Rectal smooth muscle tissue (tissue), 1 donor: ENCODE measurements around the gene VMAC.

Experiments used
- H3K27ac ChIP-seq: one replicate; pipeline ENCODE4 v1.7.0; 2013; ENCODE audit warnings: low read depth, low read length, inconsistent platforms
- H3K27me3 ChIP-seq: one replicate; pipeline ENCODE4 v1.7.0; 2013; ENCODE audit warnings: low read length; ENCODE audit not compliant: control insufficient read depth, insufficient read depth
- H3K36me3 ChIP-seq: one replicate; pipeline ENCODE4 v1.7.0; 2013; ENCODE audit warnings: low read length; ENCODE audit not compliant: control insufficient read depth, insufficient read depth
- H3K4me1 ChIP-seq: one replicate; pipeline ENCODE4 v1.7.0; 2013; ENCODE audit warnings: low read length; ENCODE audit not compliant: control insufficient read depth, insufficient read depth
- H3K4me3 ChIP-seq: one replicate; pipeline ENCODE4 v1.7.0; 2013; ENCODE audit warnings: low read length
- H3K9ac ChIP-seq: one replicate; pipeline ENCODE4 v1.7.0; 2013; ENCODE audit warnings: low read length

The VMAC gene

GRCh38 chr19:5931251-5931650 lies 26.6 kb downstream of the VMAC start:
- Histone ChIP-seq H3K9ac (no peak overlapping the region), H3K27me3 (no peaks in the 10 kb centered on the region), H3K4me1 (peaks cover 40% of the 10 kb centered on the region), H3K4me3 (no peak overlapping the region), H3K27ac (peak overlapping the region; percentile 8), H3K36me3 (peaks cover 23% of the 10 kb centered on the region)

- peaks cover 31% of the 10 kb centered on the region for H3K4me1 ChIP-seq
- H3K36me3 ChIP-seq, result peaks cover 24% of the 10 kb centered on the region
- peak overlapping the region; percentile 59 for H3K27ac ChIP-seq
Measured at GRCh38 chr19:5932146-5932545, 27.5 kb downstream of the VMAC start.

GRCh38 chr19:5932609-5933262 lies 28.1 kb downstream of the VMAC start:
- Histone ChIP-seq H3K9ac (no peak overlapping the region), H3K27ac (peak overlapping the region; percentile 59), H3K36me3 (peaks cover 22% of the 10 kb centered on the region), H3K27me3 (no peaks in the 10 kb centered on the region), H3K4me3 (no peak overlapping the region), H3K4me1 (peaks cover 26% of the 10 kb centered on the region)

More at GRCh38 chr19:5932146-5932545, 27.5 kb downstream of the VMAC start:
- Histone ChIP-seq H3K4me3 (no peak overlapping the region), H3K9ac (no peak overlapping the region), H3K27me3 (no peaks in the 10 kb centered on the region)

- peaks cover 23% of the 10 kb centered on the region for H3K36me3 ChIP-seq
- H3K27me3 ChIP-seq, result no peaks in the 10 kb centered on the region
- H3K27ac ChIP-seq, result peak overlapping the region; percentile 59
- peaks cover 25% of the 10 kb centered on the region for H3K4me1 ChIP-seq
- H3K4me3 ChIP-seq, result no peak overlapping the region
- no peak overlapping the region for H3K9ac ChIP-seq
Measured at GRCh38 chr19:5933391-5934068, 28.9 kb downstream of the VMAC start.

GRCh38 chr19:5934069-5934401 lies 29.4 kb downstream of the VMAC start:
- Histone ChIP-seq H3K9ac (no peak overlapping the region), H3K27ac (peak overlapping the region; percentile 33), H3K36me3 (peaks cover 20% of the 10 kb centered on the region), H3K4me1 (peaks cover 23% of the 10 kb centered on the region), H3K4me3 (no peak overlapping the region), H3K27me3 (no peaks in the 10 kb centered on the region)

GRCh38 chr19:5934774-5935472 lies 30.3 kb downstream of the VMAC start:
- Histone ChIP-seq H3K4me3 (no peak overlapping the region), H3K9ac (no peak overlapping the region), H3K4me1 (peaks cover 22% of the 10 kb centered on the region), H3K27me3 (no peaks in the 10 kb centered on the region), H3K36me3 (peaks cover 13% of the 10 kb centered on the region), H3K27ac (peak overlapping the region; percentile 66)

- peak overlapping the region; percentile 66 for H3K27ac ChIP-seq
Measured at GRCh38 chr19:5935473-5936291, 31.0 kb downstream of the VMAC start.

GRCh38 chr19:5936292-5936592 lies 31.6 kb downstream of the VMAC start:
- Histone ChIP-seq H3K27me3 (no peaks in the 10 kb centered on the region), H3K27ac (no peak overlapping the region), H3K4me3 (no peak overlapping the region), H3K36me3 (peaks cover 19% of the 10 kb centered on the region), H3K4me1 (peaks cover 22% of the 10 kb centered on the region), H3K9ac (no peak overlapping the region)

More at GRCh38 chr19:5935473-5936291, 31.0 kb downstream of the VMAC start:
- no peak overlapping the region for H3K9ac ChIP-seq
- no peaks in the 10 kb centered on the region for H3K27me3 ChIP-seq
- H3K4me1 ChIP-seq, result peaks cover 22% of the 10 kb centered on the region
- no peak overlapping the region for H3K4me3 ChIP-seq
- peaks cover 16% of the 10 kb centered on the region for H3K36me3 ChIP-seq

- Histone ChIP-seq H3K27ac (no peak overlapping the region), H3K27me3 (no peaks in the 10 kb centered on the region), H3K36me3 (peaks cover 17% of the 10 kb centered on the region), H3K4me1 (peaks cover 31% of the 10 kb centered on the region), H3K4me3 (no peak overlapping the region), H3K9ac (no peak overlapping the region)
Measured at GRCh38 chr19:5937550-5937949, 32.9 kb downstream of the VMAC start.

GRCh38 chr19:5940260-5941208 lies 35.9 kb downstream of the VMAC start:
- H3K4me1 ChIP-seq, result peaks cover 30% of the 10 kb centered on the region
- no peak overlapping the region for H3K4me3 ChIP-seq
- H3K27me3 ChIP-seq, result no peaks in the 10 kb centered on the region
- H3K9ac ChIP-seq, result no peak overlapping the region
- peak overlapping the region; percentile 73 for H3K27ac ChIP-seq
- peaks cover 17% of the 10 kb centered on the region for H3K36me3 ChIP-seq

- H3K27me3 ChIP-seq, result no peaks in the 10 kb centered on the region
- peaks cover 14% of the 10 kb centered on the region for H3K36me3 ChIP-seq
- H3K4me1 ChIP-seq, result peaks cover 27% of the 10 kb centered on the region
- peak overlapping the region; percentile 73 for H3K27ac ChIP-seq
- H3K4me3 ChIP-seq, result no peak overlapping the region
- no peak overlapping the region for H3K9ac ChIP-seq
Measured at GRCh38 chr19:5941673-5942072, 37.0 kb downstream of the VMAC start.
